GM15510 (cell line): ENCODE data around the gene ENPEP.

ENCODE experiments used
- POLR2A ChIP-seq: IDR thresholded peaks from 3 replicates; pipeline ENCODE4 v1.6.1; 2011; ENCODE audit warnings: borderline replicate concordance; ENCODE audit not compliant: insufficient read length; ENCODE audit errors: extremely low read depth

ENPEP gene

GRCh38 chr4:110483516-110483915, 7.6 kb downstream of the ENPEP start:
- TF ChIP-seq POLR2A = no peak

- TF ChIP-seq POLR2A = no peak
These were observed 8.1 kb downstream of the ENPEP start for GRCh38 chr4:110484029-110484428.

GRCh38 chr4:110484767-110485166, 8.8 kb downstream of the ENPEP start:
- no peak for TF ChIP-seq POLR2A

- no peak for TF ChIP-seq POLR2A
These were observed 9.5 kb downstream of the ENPEP start for GRCh38 chr4:110485452-110485851.

- no peak for TF ChIP-seq POLR2A
These were observed 10.3 kb downstream of the ENPEP start for GRCh38 chr4:110486256-110486655.

- TF ChIP-seq POLR2A = no peak
These were observed 11.9 kb downstream of the ENPEP start for GRCh38 chr4:110487873-110488272.

- TF ChIP-seq POLR2A = no peak
These were observed 14.1 kb downstream of the ENPEP start for GRCh38 chr4:110489901-110490508.

GRCh38 chr4:110492522-110492921, 16.6 kb downstream of the ENPEP start:
- TF ChIP-seq POLR2A = no peak

GRCh38 chr4:110493520-110493919, 17.6 kb downstream of the ENPEP start:
- no peak for TF ChIP-seq POLR2A

GRCh38 chr4:110498420-110498819, 22.5 kb downstream of the ENPEP start:
- no peak for TF ChIP-seq POLR2A

- no peak for TF ChIP-seq POLR2A
These were observed 23.2 kb downstream of the ENPEP start for GRCh38 chr4:110499126-110499525.

GRCh38 chr4:110501826-110502225, 25.9 kb downstream of the ENPEP start:
- no peak for TF ChIP-seq POLR2A

GRCh38 chr4:110503270-110504083, 27.5 kb downstream of the ENPEP start:
- no peak for TF ChIP-seq POLR2A

GRCh38 chr4:110504084-110504435, 28.1 kb downstream of the ENPEP start:
- no peak for TF ChIP-seq POLR2A

GRCh38 chr4:110505440-110505839, 29.5 kb downstream of the ENPEP start:
- no peak for TF ChIP-seq POLR2A

- TF ChIP-seq POLR2A = no peak
These were observed 33.1 kb downstream of the ENPEP start for GRCh38 chr4:110508827-110509710.

- TF ChIP-seq POLR2A = no peak
These were observed 34.3 kb downstream of the ENPEP start for GRCh38 chr4:110510277-110510676.
